Measurements from ENCODE around the gene PIEZO2.

- TF ChIP-seq EZH2phosphoT487 (IDR thresholded peaks at IDR 0.05) (no peak), CTCF (IDR thresholded peaks at IDR 0.05) (no peak), EZH2 (IDR thresholded peaks at IDR 0.05) (no peak)
Measured at GRCh38 chr18:10950080-10950875, 199.1 kb downstream of the PIEZO2 start.
